MM.1S (cell line): ENCODE measurements around the gene SYNJ1.

Source experiments
- DNase-seq: peaks from one replicate; pipeline ENCODE4 v3.0.0-alpha.2; 2015
- H2AFZ ChIP-seq: fragments of 300-600 bp; sonication (generic); 2 replicates; pipeline ENCODE4 v1.6.0; 2016; ENCODE audit warnings: antibody characterized with exemption, low read length
- H3F3A ChIP-seq: fragments of 300-600 bp; sonication (generic); 2 replicates; pipeline ENCODE4 v1.6.1; 2016; ENCODE audit warnings: mild to moderate bottlenecking, antibody characterized with exemption, low read length, moderate library complexity, mixed read lengths; ENCODE audit not compliant: insufficient read depth
- H3K27ac ChIP-seq: fragments of 300-600 bp; sonication (generic); 2 replicates; pipeline ENCODE4 v1.5.1; 2016; ENCODE audit warnings: mild to moderate bottlenecking, low read length
- H3K27me3 ChIP-seq: fragments of 300-600 bp; sonication (generic); replicated peaks from 2 replicates; pipeline ENCODE4 v1.6.0; 2016; ENCODE audit warnings: low read length; ENCODE audit not compliant: insufficient read depth
- H3K36me3 ChIP-seq: fragments of 300-600 bp; sonication (generic); replicated peaks from 2 replicates; pipeline ENCODE4 v1.6.1; 2016; ENCODE audit warnings: mild to moderate bottlenecking, low read length, mixed read lengths; ENCODE audit not compliant: insufficient read depth
- H3K4me1 ChIP-seq: fragments of 300-600 bp; sonication (generic); 2 replicates; pipeline ENCODE4 v1.6.1; 2016; ENCODE audit warnings: low read length, mixed read lengths
- H3K4me2 ChIP-seq: fragments of 300-600 bp; sonication (generic); 2 replicates; pipeline ENCODE4 v1.6.0; 2016; ENCODE audit warnings: low read depth, low read length
- H3K4me3 ChIP-seq: fragments of 300-600 bp; sonication (generic); 2 replicates; pipeline ENCODE4 v1.5.1; 2016; ENCODE audit warnings: low read length, mixed read lengths
- H3K79me2 ChIP-seq: fragments of 300-600 bp; sonication (generic); 2 replicates; pipeline ENCODE4 v1.6.1; 2016; ENCODE audit warnings: mixed run types, low read length, mixed read lengths
- H3K9ac ChIP-seq: fragments of 300-600 bp; sonication (generic); 2 replicates; pipeline ENCODE4 v1.6.1; 2016; ENCODE audit warnings: low read length, mixed read lengths
- H3K9me2 ChIP-seq: fragments of 300-600 bp; sonication (generic); replicated peaks from 2 replicates; pipeline ENCODE4 v1.6.1; 2016; ENCODE audit warnings: mild to moderate bottlenecking, low read length, mixed read lengths; ENCODE audit not compliant: insufficient read depth
- H3K9me3 ChIP-seq: fragments of 300-600 bp; sonication (generic); replicated peaks from 2 replicates; pipeline ENCODE4 v1.6.1; 2016; ENCODE audit warnings: mild to moderate bottlenecking, low read length, mixed read lengths; ENCODE audit not compliant: insufficient read depth
- H4K20me1 ChIP-seq: fragments of 300-600 bp; sonication (generic); 2 replicates; pipeline ENCODE4 v1.6.1; 2016; ENCODE audit warnings: mild to moderate bottlenecking, low read length, moderate library complexity, mixed read lengths; ENCODE audit not compliant: insufficient read depth
- EZH2 ChIP-seq: fragments of 300-600 bp; sonication (generic); optimal IDR thresholded peaks from 2 replicates; pipeline ENCODE3; 2017; ENCODE audit warnings: low read depth, mild to moderate bottlenecking, antibody characterized with exemption, low read length, mixed read lengths
- EZH2phosphoT487 ChIP-seq: fragments of 300-600 bp; sonication (generic); IDR thresholded peaks from 2 replicates; pipeline ENCODE4 v1.6.1; 2018; ENCODE audit warnings: antibody characterized with exemption, low read length
- TF ChIP-seq, protein P1 (sequence below): fragments of 300-600 bp; sonication (generic); IDR thresholded peaks from 2 replicates; pipeline ENCODE4 v1.5.1; 2016; ENCODE audit warnings: antibody characterized with exemption, low read length, mixed read lengths

The SYNJ1 gene

GRCh38 chr21:32735524-32735923 lies 7.7 kb upstream of the SYNJ1 start:
- Histone ChIP-seq H3K4me2 (no peak overlapping the region), H3F3A (peaks cover 13% of the 10 kb centered on the region; the same call in 1 of the 2 replicates), H4K20me1 (no peaks in the 10 kb centered on the region), H3K27ac (no peak overlapping the region), H3K36me3 (peaks cover 16% of the 10 kb centered on the region; the same call in 1 of the 2 replicates), H3K9ac (no peak overlapping the region), H3K27me3 (no peaks in the 10 kb centered on the region), H3K9me2 (no peaks in the 10 kb centered on the region), H3K9me3 (no peaks in the 10 kb centered on the region), H3K4me1 (no peaks in the 10 kb centered on the region), H2AFZ (no peak overlapping the region), H3K4me3 (no peak overlapping the region), H3K79me2 (no peaks in the 10 kb centered on the region)
- no peak for TF ChIP-seq EZH2phosphoT487
- DNase-seq: no peak

DNA sequence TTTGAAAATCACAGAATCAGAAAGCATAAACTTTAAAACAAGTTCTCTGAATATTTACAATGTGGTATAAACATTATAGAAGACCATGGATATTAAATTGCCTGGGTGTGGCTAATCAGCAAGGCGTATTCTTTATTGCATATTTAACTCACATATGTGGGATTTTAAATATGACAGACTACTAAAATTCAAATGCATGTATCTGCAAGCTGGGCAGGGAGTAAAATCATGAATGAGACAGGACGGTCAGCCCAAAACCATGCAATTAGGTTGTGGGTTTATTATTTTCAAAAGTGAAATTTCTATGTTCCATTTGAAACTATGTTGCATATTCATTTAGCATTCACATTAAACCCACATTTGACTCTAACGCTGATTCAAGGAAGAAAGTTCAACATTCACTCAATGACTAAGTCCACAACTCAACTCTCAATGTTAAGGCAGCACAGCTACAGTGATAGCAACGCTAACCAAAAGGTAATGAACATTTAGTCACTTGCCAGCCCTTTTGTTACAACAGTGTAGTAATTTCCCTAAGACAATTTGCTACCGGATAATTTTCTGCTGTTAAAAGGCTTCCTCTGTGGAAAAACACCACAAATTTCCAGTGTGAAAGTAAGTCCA lies 6.3 kb upstream of the SYNJ1 start:
- Histone ChIP-seq H3K4me2 (no peak overlapping the region), H3K36me3 (peaks cover 11% of the 10 kb centered on the region; the same call in 1 of the 2 replicates), H4K20me1 (no peaks in the 10 kb centered on the region), H3F3A (peaks cover 13% of the 10 kb centered on the region; the same call in 1 of the 2 replicates), H3K27me3 (no peaks in the 10 kb centered on the region), H3K4me1 (no peaks in the 10 kb centered on the region), H2AFZ (no peak overlapping the region), H3K79me2 (no peaks in the 10 kb centered on the region), H3K27ac (no peak overlapping the region), H3K9ac (no peak overlapping the region), H3K9me2 (no peaks in the 10 kb centered on the region), H3K9me3 (no peaks in the 10 kb centered on the region), H3K4me3 (no peak overlapping the region)
- DNase-seq: no peak
- TF ChIP-seq EZH2phosphoT487 (no peak), EZH2 (no peak)
- TF ChIP-seq, protein P1, sequence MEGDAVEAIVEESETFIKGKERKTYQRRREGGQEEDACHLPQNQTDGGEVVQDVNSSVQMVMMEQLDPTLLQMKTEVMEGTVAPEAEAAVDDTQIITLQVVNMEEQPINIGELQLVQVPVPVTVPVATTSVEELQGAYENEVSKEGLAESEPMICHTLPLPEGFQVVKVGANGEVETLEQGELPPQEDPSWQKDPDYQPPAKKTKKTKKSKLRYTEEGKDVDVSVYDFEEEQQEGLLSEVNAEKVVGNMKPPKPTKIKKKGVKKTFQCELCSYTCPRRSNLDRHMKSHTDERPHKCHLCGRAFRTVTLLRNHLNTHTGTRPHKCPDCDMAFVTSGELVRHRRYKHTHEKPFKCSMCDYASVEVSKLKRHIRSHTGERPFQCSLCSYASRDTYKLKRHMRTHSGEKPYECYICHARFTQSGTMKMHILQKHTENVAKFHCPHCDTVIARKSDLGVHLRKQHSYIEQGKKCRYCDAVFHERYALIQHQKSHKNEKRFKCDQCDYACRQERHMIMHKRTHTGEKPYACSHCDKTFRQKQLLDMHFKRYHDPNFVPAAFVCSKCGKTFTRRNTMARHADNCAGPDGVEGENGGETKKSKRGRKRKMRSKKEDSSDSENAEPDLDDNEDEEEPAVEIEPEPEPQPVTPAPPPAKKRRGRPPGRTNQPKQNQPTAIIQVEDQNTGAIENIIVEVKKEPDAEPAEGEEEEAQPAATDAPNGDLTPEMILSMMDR: no peak

GRCh38 chr21:32733356-32733755 lies 5.5 kb upstream of the SYNJ1 start:
- H3K27me3 ChIP-seq: no peaks in the 10 kb centered on the region
- no peak overlapping the region for H2AFZ ChIP-seq
- TF ChIP-seq, protein P1: no peak
- no peak for TF ChIP-seq EZH2phosphoT487
- TF ChIP-seq EZH2: no peak
- no peaks in the 10 kb centered on the region for H3K79me2 ChIP-seq
- H4K20me1 ChIP-seq: no peaks in the 10 kb centered on the region
- no peak overlapping the region for H3K4me3 ChIP-seq
- H3K36me3 ChIP-seq: peaks cover 8% of the 10 kb centered on the region; the same call in 1 of the 2 replicates
- H3K9me2 ChIP-seq: no peaks in the 10 kb centered on the region
- H3K4me2 ChIP-seq: no peak overlapping the region
- H3K9ac ChIP-seq: no peak overlapping the region
- 0 out of 2 replicates have a peak, but pooled peaks cover 3% of the 10 kb centered on the region for H3K4me1 ChIP-seq
- H3F3A ChIP-seq: peaks cover 19% of the 10 kb centered on the region
- DNase-seq: no peak
- H3K27ac ChIP-seq: no peak overlapping the region
- no peaks in the 10 kb centered on the region for H3K9me3 ChIP-seq

DNA sequence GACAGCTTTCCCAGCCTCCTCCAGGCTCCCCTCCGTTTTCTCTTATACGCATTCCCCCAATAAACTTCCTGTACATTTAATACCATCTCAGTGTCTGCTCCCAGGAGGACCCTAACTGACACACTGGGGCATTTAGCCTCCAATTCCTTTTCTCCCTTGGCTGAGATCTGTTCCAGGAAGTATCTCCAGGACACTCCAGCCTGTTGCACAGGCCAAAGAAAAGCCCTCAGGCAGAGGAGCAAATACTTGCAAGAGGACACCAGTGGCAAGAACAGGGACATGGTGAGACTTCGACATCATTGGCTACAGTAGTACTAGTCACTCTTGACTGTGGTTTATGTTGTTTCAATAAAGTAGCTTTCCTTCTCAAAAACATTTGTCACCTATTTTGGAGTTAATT lies 4.7 kb upstream of the SYNJ1 start:
- no peaks in the 10 kb centered on the region for H3K9me2 ChIP-seq
- H2AFZ ChIP-seq: no peak overlapping the region
- no peak for DNase-seq
- no peaks in the 10 kb centered on the region for H3K27me3 ChIP-seq
- H3K36me3 ChIP-seq: peaks cover 8% of the 10 kb centered on the region; the same call in 1 of the 2 replicates
- H3K4me2 ChIP-seq: no peak overlapping the region
- no peaks in the 10 kb centered on the region for H3K79me2 ChIP-seq
- H4K20me1 ChIP-seq: no peaks in the 10 kb centered on the region
- H3K9me3 ChIP-seq: no peaks in the 10 kb centered on the region
- H3K27ac ChIP-seq: no peak overlapping the region
- TF ChIP-seq, protein P1: no peak
- TF ChIP-seq EZH2 (no peak), EZH2phosphoT487 (no peak)
- peaks cover 24% of the 10 kb centered on the region for H3F3A ChIP-seq
- 0 out of 2 replicates have a peak, but pooled peaks cover 3% of the 10 kb centered on the region for H3K4me1 ChIP-seq
- H3K4me3 ChIP-seq: no peak overlapping the region
- no peak overlapping the region for H3K9ac ChIP-seq
